Stimulated activated naive CD8-positive, alpha-beta T cell treated with anti-CD3 and anti-CD28 coated beads, Interleukin-15, Interleukin-2, amounts not matched to agents 100 ng/mL and 50 ng/mL, for 24 hours (primary cell): ENCODE results near the gene BSG.

Experiments used
- H3K27ac Mint-ChIP-seq: one replicate; pipeline ENCODE4 v1.8.0; 2021; ENCODE audit warnings: mild to moderate bottlenecking, mixed read lengths
- H3K27me3 Mint-ChIP-seq: one replicate; pipeline ENCODE4 v1.8.0; 2021; ENCODE audit warnings: mixed read lengths
- H3K36me3 Mint-ChIP-seq: one replicate; pipeline ENCODE4 v1.8.0; 2021; ENCODE audit warnings: low read depth, mixed read lengths
- H3K4me1 Mint-ChIP-seq: one replicate; pipeline ENCODE4 v1.8.0; 2021; ENCODE audit warnings: low read depth, mixed read lengths
- H3K4me3 Mint-ChIP-seq: one replicate; pipeline ENCODE4 v1.8.0; 2021; ENCODE audit warnings: mild to moderate bottlenecking, mixed read lengths
- H3K9me3 Mint-ChIP-seq: one replicate; pipeline ENCODE4 v1.8.0; 2021; ENCODE audit warnings: mixed read lengths

Gene BSG

DNA sequence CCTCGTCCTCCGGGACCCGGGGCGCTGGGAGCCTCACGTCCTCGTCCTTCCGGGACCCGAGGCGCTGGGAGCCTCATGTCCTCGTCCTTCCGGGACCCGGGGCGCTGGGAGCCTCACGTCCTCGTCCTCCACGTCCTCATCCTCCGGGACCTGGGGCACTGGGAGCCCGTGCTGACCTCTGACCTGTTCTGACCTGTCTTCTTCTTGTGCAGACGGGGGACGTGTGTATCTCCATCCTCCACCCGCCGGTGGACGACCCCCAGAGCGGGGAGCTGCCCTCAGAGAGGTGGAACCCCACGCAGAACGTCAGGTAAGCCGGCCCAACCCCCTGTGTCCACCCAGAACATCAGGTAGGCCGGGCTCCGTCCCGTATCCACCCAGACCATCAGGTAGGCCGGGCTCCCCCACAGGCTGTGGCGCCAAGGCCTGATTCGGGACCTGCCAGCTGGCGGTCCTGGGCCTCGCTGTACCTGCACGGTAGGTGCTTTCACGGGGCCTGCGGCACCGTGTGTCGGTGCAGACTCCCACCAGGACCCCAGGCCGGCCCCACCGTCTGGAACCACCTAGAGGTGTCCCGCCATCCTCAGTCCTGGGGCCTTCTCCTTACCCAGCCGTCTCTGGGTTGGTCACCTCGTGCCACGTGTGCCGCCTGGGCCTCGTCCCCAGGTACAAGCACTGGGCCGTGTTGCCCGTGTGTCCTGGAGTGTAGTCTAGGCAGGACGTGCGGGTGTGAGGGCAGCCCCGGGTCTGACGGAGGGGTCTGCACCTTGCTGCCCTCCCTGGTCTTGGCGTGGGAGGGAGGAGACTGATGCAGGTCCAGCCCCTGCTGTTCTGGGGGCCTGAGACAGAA lies 36.1 kb upstream of the BSG start:
- Mint-ChIP-seq H3K27me3 (no peaks in the 10 kb centered on the region), H3K36me3 (peaks cover 7% of the 10 kb centered on the region), H3K4me1 (peaks cover 19% of the 10 kb centered on the region), H3K27ac (no peak overlapping the region), H3K4me3 (no peak overlapping the region), H3K9me3 (no peaks in the 10 kb centered on the region)

DNA sequence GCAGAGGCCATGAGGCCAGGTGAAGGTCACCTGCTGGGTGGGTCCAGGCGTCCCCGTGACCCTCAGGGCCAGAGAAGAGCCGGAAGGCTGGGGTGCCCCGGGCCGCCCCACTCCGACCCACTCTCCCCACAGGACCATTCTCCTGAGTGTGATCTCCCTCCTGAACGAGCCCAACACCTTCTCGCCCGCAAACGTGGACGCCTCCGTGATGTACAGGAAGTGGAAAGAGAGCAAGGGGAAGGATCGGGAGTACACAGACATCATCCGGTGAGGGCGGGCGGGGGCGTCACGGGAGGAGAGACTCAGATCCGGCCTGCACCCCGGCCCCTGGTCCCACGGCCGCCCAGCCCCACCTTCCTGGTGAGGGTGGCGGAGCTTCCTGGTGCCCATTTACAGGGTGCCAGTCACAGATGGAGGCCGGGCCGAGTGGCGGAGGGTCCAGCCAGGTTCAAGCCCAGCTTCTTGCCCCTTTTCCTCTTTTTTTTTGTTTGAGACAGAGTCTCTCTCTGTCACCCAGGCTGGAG lies 35.5 kb upstream of the BSG start:
- H3K36me3 Mint-ChIP-seq, result peaks cover 7% of the 10 kb centered on the region
- H3K4me3 Mint-ChIP-seq, result no peak overlapping the region

GRCh38 chr19:538641-539428 lies 33.6 kb upstream of the BSG start:
- Mint-ChIP-seq H3K4me3 (no peak overlapping the region), H3K9me3 (no peaks in the 10 kb centered on the region), H3K27me3 (no peaks in the 10 kb centered on the region), H3K4me1 (peaks cover 15% of the 10 kb centered on the region), H3K36me3 (peaks cover 7% of the 10 kb centered on the region), H3K27ac (no peak overlapping the region)

More for the DNA sequence above, 35.5 kb upstream of the BSG start:
- Mint-ChIP-seq H3K27me3 (no peaks in the 10 kb centered on the region), H3K27ac (no peak overlapping the region), H3K9me3 (no peaks in the 10 kb centered on the region), H3K4me1 (peaks cover 19% of the 10 kb centered on the region)

DNA sequence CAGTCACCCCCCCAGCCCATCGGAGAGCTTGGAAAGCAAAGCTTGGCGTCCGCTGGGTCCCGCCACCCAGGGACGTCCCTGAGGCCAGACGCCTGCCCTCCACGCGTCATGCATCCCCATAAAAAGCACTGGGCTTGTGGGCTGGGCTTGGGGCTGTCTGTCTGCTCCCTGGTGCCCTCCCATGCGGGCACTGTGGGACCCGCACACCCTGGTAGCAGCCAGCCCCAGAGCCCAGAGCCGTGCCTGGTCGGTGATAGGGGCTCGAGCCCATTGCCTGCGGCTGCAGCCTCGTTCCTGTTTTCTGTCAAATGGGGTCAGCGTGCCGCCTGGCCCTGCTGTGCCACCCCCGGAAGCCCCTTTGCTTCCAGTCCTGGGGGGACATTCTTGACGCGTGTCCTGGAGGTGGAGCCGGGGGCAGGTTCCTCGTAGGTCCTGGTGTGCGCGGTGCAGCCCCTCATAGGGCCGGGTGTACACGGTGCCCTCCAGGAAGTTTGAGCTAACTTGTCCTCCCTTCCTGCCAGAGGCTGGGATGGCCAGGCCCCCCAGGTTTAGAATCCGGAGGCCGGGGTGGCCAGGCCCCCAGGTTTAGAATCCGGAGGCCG lies 32.9 kb upstream of the BSG start:
- H3K27ac Mint-ChIP-seq, result no peak overlapping the region
- no peaks in the 10 kb centered on the region for H3K27me3 Mint-ChIP-seq

DNA sequence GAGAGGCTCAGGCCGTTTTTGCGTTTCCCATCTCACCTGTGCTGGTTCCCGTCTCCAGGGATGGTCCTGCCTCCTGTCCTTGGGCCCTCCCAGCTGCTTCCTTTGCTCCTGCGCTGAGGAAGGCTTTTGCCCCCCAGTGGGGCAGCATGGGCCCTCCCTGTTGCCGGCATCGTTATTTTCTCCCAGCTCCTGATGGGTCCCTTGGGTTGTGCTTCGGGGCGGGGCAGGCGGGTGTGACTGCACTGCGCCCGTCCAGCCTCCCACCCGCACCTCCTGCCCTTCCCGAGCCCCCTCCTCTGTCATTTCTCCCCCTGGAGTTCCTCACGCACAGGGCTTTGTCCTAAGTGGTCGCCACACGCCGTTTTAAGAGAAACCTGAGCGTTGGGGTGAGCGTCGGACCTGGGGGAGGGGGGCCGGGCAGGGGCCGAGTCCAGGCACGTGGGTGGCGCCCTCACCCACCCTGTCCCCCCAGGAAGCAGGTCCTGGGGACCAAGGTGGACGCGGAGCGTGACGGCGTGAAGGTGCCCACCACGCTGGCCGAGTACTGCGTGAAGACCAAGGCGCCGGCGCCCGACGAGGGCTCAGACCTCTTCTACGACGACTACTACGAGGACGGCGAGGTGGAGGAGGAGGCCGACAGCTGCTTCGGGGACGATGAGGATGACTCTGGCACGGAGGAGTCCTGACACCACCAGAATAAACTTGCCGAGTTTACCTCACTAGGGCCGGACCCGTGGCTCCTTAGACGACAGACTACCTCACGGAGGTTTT lies 31.3 kb upstream of the BSG start:
- no peak overlapping the region for H3K4me3 Mint-ChIP-seq
- peaks cover 18% of the 10 kb centered on the region for H3K4me1 Mint-ChIP-seq
- no peaks in the 10 kb centered on the region for H3K9me3 Mint-ChIP-seq
- H3K27ac Mint-ChIP-seq, result no peak overlapping the region
- H3K36me3 Mint-ChIP-seq, result peaks cover 7% of the 10 kb centered on the region
- no peaks in the 10 kb centered on the region for H3K27me3 Mint-ChIP-seq

More for the DNA sequence above, 32.9 kb upstream of the BSG start:
- no peak overlapping the region for H3K4me3 Mint-ChIP-seq
- no peaks in the 10 kb centered on the region for H3K9me3 Mint-ChIP-seq
- peaks cover 7% of the 10 kb centered on the region for H3K36me3 Mint-ChIP-seq
- peaks cover 15% of the 10 kb centered on the region for H3K4me1 Mint-ChIP-seq

GRCh38 chr19:541699-542098 lies 30.7 kb upstream of the BSG start:
- Mint-ChIP-seq H3K27ac (no peak overlapping the region), H3K4me1 (peaks cover 18% of the 10 kb centered on the region), H3K36me3 (peaks cover 7% of the 10 kb centered on the region), H3K9me3 (no peaks in the 10 kb centered on the region), H3K27me3 (no peaks in the 10 kb centered on the region), H3K4me3 (no peak overlapping the region)

DNA sequence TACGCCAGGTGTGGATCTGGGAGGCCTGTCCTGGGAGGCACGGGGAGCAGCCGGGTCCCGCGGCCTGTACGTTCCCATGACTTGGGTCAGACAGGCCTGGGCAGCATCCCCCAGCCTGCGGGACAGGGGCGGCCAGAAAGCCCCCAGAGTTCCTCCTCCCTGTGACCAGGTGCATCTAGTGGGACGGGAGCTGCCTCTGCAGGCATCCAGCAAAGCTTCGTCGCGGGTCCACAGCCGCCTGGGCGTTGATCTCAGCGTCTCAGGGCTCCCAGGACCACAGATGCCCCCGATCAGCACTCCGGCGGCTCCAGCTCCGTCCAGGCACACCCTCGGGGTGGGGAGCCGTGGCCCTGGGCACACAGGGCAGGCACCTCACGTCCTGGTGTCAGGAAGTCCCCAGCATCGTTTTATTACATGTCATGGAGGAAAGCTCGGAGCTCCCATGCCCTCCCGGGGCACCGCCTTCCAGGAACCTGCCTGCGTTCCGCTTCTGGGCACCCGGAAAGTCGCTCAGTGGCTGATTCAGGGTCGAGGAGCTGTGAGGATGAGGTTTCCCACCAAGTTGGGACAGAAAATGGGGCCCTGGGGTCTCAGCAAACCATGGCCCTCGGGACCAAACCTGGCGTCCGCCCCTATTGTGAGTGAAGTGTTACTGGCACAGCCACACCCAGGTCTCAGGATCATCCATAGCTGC lies 30.1 kb upstream of the BSG start:
- peaks cover 18% of the 10 kb centered on the region for H3K4me1 Mint-ChIP-seq
- H3K27ac Mint-ChIP-seq, result no peak overlapping the region
- no peak overlapping the region for H3K4me3 Mint-ChIP-seq
- H3K36me3 Mint-ChIP-seq, result peaks cover 7% of the 10 kb centered on the region
- no peaks in the 10 kb centered on the region for H3K9me3 Mint-ChIP-seq
- H3K27me3 Mint-ChIP-seq, result no peaks in the 10 kb centered on the region

GRCh38 chr19:543910-544608 lies 28.3 kb upstream of the BSG start, which contains the start of gene GZMM:
GZMM (plus strand) TSS chr19:544053; CDS start chr19:544072, 19 bp downstream.
- Mint-ChIP-seq H3K36me3 (no peaks in the 10 kb centered on the region), H3K27me3 (no peaks in the 10 kb centered on the region), H3K9me3 (no peaks in the 10 kb centered on the region), H3K4me3 (peak within 1 kb of the TSS; percentile 85), H3K27ac (peak within 1 kb of the TSS; percentile 83), H3K4me1 (peaks cover 18% of the 10 kb centered on the region)

GRCh38 chr19:547117-547516 lies 25.3 kb upstream of the BSG start:
- Mint-ChIP-seq H3K27me3 (no peaks in the 10 kb centered on the region), H3K27ac (no peak overlapping the region), H3K36me3 (no peaks in the 10 kb centered on the region), H3K4me1 (peaks cover 18% of the 10 kb centered on the region), H3K4me3 (no peak overlapping the region), H3K9me3 (no peaks in the 10 kb centered on the region)

DNA sequence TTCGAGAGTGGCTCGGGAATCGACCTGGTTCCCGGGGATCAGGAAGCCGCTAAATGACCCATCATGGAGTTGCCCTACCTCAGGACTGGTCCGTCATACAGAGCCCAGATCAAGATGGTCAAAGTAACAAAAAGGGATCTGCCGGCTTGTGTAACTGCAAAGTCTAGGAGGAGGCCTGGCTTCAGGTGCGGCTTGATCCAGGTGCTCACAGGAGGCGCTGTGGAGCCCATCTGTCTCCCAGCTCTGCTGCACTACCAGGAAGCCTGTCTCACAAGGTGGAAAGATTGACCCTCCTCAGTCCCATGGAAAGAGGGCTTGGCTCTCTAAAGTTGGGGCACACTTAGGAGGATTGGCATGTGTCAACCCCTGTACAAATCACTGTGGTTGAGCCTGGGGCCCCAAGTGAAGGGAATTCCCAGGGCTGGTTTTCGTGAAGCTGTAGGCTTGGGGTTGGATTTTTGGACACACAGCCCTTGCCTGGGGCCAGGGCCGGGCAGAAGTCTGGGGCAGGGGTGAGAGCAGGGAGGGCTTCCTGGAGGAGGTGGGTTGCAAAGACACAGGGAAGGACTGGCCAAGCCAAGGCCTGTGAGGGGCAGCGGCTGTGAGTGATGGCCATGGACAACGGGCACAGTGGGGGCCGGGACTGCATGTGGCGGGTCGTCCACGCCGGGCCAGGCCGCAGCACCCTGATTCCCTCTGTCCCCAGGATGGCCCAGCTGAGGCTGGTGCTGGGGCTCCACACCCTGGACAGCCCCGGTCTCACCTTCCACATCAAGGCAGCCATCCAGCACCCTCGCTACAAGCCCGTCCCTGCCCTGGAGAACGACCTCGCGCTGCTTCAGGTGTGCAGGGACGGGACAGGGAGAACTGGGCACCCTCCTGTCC lies 24.3 kb upstream of the BSG start:
- no peaks in the 10 kb centered on the region for H3K36me3 Mint-ChIP-seq
- H3K9me3 Mint-ChIP-seq, result no peaks in the 10 kb centered on the region
- H3K4me3 Mint-ChIP-seq, result no peak overlapping the region
- H3K4me1 Mint-ChIP-seq, result peaks cover 18% of the 10 kb centered on the region
- H3K27me3 Mint-ChIP-seq, result no peaks in the 10 kb centered on the region
- no peak overlapping the region for H3K27ac Mint-ChIP-seq

DNA sequence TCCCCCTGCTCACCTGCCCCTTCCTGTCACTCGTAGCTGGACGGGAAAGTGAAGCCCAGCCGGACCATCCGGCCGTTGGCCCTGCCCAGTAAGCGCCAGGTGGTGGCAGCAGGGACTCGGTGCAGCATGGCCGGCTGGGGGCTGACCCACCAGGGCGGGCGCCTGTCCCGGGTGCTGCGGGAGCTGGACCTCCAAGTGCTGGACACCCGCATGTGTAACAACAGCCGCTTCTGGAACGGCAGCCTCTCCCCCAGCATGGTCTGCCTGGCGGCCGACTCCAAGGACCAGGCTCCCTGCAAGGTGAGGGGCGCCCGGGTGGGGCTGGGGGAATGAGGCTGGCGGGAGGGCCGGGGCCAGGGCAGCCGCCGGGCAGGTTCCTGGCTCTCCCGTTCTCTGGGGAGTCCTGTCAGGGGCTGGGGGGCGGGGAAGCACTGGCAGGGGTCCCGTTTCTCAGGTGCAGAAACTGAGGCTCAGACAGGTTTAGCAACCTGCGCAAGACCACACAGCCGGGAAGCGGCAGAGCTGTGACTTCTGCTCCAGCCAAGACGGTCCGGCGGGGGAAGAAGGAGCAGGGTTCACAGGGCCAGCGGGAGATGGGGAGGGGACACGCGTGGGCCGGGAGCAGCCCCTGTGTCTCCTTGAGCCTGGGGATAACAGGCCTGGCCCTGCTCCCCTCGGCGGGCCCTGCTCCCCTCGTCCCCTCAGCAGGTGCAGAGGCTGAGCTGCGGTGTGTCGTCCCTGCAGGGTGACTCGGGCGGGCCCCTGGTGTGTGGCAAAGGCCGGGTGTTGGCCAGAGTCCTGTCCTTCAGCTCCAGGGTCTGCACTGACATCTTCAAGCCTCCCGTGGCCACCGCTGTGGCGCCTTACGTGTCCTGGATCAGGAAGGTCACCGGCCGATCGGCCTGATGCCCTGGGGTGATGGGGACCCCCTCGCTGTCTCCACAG lies 23.2 kb upstream of the BSG start:
- Mint-ChIP-seq H3K36me3 (no peaks in the 10 kb centered on the region), H3K27ac (no peak overlapping the region), H3K4me3 (no peak overlapping the region), H3K4me1 (peaks cover 9% of the 10 kb centered on the region), H3K9me3 (no peaks in the 10 kb centered on the region), H3K27me3 (no peaks in the 10 kb centered on the region)

- Mint-ChIP-seq H3K27me3 (no peaks in the 10 kb centered on the region), H3K36me3 (no peaks in the 10 kb centered on the region), H3K9me3 (no peaks in the 10 kb centered on the region), H3K4me3 (no peak overlapping the region), H3K27ac (no peak overlapping the region), H3K4me1 (no peaks in the 10 kb centered on the region)
These were observed 17.6 kb upstream of the BSG start for GRCh38 chr19:554817-555216.
